ENCODE data around the gene SMYD4. TPM values are rescaled to one million over a fixed set of nuclear protein-coding genes. Genes with fewer than 3 reads are reported as not detected.

The SMYD4 gene
- total RNA-seq, 1 donor from 2014 or later = 23.6 TPM

GRCh38 chr17:1732241-1732832 is 97.4 kb downstream of the SMYD4 start:
- no peak for DNase-seq (ENCODE audit: low spot score)

- no peak for DNase-seq (ENCODE audit: low spot score)
These were observed 98.6 kb downstream of the SMYD4 start for GRCh38 chr17:1731194-1731506.

- DNase-seq (ENCODE audit: low spot score) = no peak
These were observed 99.1 kb downstream of the SMYD4 start for GRCh38 chr17:1730326-1731193.

- DNase-seq (ENCODE audit: low spot score) = no peak
These were observed 99.8 kb downstream of the SMYD4 start for GRCh38 chr17:1729966-1730325.

Other genes starting within 250 kb of the SMYD4 start
- gene SLC43A2, start 201.1 kb downstream of the SMYD4 start, total RNA-seq = 31.4 TPM
- 25.7 TPM for gene SCARF1, start 184.2 kb downstream of the SMYD4 start, total RNA-seq
- 31.4 TPM for gene RILP, start 180.0 kb downstream of the SMYD4 start, total RNA-seq
- gene PRPF8, start 145.0 kb downstream of the SMYD4 start, total RNA-seq = 225 TPM
- gene TLCD2, start 119.5 kb downstream of the SMYD4 start, total RNA-seq = 30.1 TPM
- gene WDR81, start 105.2 kb downstream of the SMYD4 start, total RNA-seq = 47.4 TPM
- 29.3 TPM for gene SERPINF2, start 87.0 kb downstream of the SMYD4 start, total RNA-seq
- gene SERPINF1, start 67.8 kb downstream of the SMYD4 start, total RNA-seq = 1,175 TPM
- 79.4 TPM for gene RPA1, start 103 bp upstream of the SMYD4 start, total RNA-seq
- 11.2 TPM for gene RTN4RL1, start 195.4 kb upstream of the SMYD4 start, total RNA-seq
- gene DPH1, start 200.3 kb upstream of the SMYD4 start, total RNA-seq = 35.6 TPM
- gene OVCA2, start 212.1 kb upstream of the SMYD4 start, total RNA-seq = 23.6 TPM
- gene HIC1, start 225.2 kb upstream of the SMYD4 start, total RNA-seq = 34.4 TPM

All from mesenteric fat pad (tissue), 1 donor.